Measurements from ENCODE around the gene MPHOSPH6.
"Not testable (repeated sequence)": the region's sequence is repeated elsewhere in the genome, so short reads cannot be mapped to it uniquely, and the experiment has no call there.

The MPHOSPH6 gene

GRCh38 chr16:82113741-82114140 lies 56.3 kb downstream of the MPHOSPH6 start:
- no peak for DNase-seq

- DNase-seq = no peak
These were observed 58.1 kb downstream of the MPHOSPH6 start for GRCh38 chr16:82111944-82112343.

GRCh38 chr16:82109266-82109665 lies 60.8 kb downstream of the MPHOSPH6 start:
- DNase-seq = not testable (repeated sequence)

- DNase-seq = no peak
These were observed 61.2 kb downstream of the MPHOSPH6 start for GRCh38 chr16:82108774-82109173.

- no peak for DNase-seq
These were observed 61.9 kb downstream of the MPHOSPH6 start for GRCh38 chr16:82108100-82108499.

GRCh38 chr16:82105107-82105506 lies 64.9 kb downstream of the MPHOSPH6 start:
- no peak for DNase-seq

Measured in NCI-H510A (cell line).